Stimulated activated CD8-positive, alpha-beta memory T cell treated with anti-CD3 and anti-CD28 coated beads, Interleukin-15, amount 100 ng/mL, for 24 hours (primary cell): Measurements from ENCODE around the gene NDUFV1.
"Not testable (repeated sequence)": the region's sequence is repeated elsewhere in the genome, so short reads cannot be mapped to it uniquely, and the experiment has no call there.

Source experiments
- DNase-seq: peaks from one replicate; pipeline ENCODE4 v3.0.0-alpha.2; 2020; ENCODE audit warnings: low read depth

The NDUFV1 gene

DNA sequence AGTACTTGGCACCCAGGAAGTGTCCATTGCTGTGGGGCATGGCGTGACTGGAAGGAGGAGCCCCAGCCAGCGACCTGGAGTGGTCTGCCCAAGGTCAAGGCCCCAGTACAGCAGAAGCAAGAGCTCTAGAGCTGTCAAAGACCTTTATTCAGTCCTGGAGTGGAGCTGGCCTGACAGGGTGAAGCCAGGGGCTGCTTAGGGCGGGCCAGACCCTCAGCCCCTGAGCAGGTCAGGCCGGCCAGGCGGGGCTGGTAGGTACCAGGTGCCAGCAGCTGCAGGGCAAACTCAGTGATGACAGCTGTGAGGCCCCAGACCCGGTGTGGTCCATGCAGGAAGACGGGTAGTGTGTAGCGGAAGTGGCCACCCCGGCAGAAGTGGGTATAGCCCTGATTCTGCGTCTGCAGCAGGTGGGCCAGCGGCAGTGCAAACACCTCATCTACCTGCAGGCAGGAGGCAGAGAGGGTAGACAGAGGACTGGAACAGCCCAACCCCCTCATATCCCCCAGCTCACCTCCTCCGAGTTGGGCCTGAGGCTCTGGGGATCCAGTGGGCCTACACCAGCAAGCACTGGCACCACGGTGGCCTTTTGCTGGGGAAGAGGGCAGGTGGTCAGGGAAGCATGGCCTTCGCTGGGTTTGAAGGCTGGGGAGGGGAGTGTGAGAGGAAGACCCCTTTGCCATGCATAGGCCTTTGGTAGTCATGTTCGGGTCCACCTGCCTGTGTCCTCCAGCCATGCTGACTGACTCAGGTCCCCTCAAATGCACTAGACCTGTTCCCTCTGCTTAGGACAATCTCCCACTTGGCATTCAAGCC lies 21.3 kb downstream of the NDUFV1 start:
- DNase-seq, result no peak

DNA sequence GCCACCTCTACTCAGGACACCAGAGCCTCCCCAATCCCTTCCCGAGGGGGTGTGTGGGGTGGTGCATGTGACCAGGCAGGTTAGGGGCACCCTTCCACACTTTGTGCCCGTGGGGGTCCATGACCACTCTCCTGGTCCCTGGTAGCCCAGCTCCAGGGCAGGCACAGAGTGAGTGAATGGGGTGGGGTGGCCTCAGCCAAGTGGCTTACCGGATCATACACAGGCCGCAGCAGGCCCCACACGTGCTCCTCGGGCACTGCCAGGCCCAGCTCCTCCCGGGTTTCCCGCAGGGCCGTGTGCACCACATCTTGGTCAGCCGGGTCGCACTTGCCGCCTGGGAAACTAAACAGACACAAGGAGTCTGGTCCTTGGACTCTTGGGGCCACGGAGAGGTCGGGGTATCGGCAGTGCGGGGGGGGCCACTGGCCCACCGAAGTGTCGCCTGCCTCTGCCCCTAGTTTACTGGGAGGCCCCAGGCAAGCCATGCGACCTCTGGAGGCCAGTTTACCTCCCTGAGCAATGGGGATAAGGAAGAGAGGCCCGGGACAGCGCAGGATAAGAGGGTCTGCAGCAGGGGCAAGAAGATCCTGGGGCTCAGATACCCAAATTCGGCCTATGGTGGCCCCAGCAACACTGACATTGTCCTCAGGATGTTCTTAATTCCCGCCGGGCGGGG lies 22.1 kb downstream of the NDUFV1 start:
- no peak for DNase-seq

DNA sequence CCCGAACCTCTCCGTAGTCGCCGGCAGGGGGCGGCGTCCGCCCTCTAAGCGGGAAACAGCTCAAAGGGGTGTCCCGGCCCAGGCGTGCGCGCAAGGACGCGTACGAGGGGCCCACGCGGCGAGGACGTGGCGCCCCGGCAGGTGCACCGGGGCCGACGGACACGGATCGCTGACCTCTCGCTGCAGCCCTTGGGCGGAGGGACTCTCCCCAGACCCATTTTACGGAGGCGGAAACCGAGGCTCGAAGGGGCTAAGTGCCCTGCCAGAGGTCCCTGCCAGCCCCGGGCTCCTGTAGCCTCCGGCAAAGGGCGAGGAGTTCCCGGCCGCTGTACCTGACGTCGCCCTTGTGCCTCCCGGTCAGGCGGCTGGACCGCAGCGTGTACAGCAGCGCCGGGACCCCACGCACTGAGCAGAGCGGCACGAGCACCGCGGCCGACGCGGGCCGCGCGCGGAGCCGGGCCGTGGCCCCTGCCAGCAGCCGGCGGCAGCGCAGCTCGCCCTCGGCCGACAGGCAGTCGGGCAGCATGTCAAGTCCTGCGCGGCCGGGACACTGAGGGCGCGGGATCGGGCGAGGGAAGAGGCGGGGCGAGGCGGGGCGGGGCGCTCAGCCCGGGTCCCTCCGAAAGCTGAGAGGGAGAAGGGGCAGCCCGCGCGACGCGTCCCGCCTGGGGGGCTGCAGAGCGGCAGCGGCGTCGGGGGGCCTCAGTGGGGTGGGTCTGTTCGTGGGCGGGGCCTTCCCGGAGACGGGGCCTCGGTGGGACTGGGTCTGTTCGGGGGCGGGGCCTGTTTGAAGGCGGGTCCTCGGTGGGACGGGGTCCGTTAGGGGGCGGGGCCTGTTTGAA lies 22.9 kb downstream of the NDUFV1 start, which contains the start of gene NUDT8:
Gene NUDT8, minus strand, starts transcription at position 552 of the 842 bp plus-strand sequence. Its CDS starts 26 bp downstream, at position 526.
- DNase-seq, result peak; percentile 75

DNA sequence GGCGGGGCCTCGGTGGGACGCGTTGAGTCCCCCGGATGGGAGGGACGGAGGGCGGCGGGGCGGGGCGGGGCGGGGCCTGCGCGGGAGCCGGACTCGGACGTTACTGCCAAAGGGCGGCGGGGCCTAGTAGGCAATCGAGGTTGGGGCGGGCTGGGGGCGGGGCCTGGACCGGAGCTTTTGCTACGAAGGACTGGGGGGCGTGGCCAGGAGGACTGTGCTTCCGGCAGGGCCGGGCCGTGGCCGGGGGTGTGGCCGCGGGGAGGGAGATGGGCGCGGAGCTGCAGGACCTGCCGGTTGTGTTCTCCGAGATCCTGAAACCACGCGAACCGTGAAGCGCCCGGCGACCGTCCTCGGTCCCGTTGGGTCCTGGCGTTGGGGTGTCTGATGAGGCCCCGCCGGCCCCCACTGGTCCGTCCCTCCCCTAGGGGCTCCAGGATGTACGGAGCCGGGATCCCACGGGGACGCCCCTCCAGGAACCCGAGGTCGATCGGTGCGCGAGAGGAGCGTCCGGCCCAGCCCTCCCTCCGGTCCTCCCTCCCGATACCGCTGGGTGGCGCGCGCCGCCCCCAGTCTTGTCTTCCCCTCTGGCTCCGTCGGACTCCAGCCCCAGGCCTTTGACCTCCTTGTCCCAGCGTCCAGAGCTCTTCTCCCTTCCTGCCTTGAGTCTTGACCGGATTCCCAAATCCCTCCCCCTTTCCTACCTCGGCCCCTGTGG lies 23.6 kb downstream of the NDUFV1 start:
- DNase-seq, result peak; percentile 87

DNA sequence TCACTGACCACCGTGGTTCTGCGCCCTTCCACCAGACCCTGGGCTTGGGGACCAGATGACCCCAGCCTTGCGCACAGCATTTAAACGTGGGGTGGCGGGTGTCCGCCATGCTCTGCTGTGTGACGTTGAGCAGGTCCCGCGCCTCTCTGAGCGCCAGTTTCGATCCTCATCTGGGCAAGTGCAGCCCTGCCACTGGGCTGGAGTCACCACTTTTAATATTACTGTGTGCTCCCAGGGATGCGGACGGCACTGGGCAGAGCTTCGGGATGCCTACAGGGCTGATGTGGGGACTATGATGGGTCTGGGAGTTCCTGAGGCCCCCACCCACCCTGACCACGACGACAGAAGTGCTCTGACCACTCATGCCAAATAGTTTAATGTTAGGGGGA lies 24.2 kb downstream of the NDUFV1 start:
- no peak for DNase-seq

DNA sequence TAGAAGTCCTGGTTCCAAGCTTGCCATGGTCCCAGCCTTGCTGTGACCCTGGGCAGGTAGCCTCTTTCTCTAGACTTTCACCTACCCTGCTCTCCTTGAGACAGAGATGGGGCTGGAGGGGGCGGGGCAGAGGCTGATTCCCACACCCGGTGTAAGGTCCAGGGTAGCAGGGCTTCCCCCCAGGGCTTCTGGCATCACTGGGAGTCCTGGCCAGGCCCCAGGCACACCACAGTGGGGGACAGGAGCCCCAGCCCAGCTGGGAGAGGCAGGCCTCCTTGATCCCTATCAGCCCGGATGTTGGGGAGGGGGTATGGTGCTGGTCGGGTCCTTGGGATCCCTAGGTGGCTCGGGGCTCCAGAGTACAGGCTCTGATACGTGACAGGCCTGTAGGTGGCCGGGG lies 24.7 kb downstream of the NDUFV1 start:
- no peak for DNase-seq

DNA sequence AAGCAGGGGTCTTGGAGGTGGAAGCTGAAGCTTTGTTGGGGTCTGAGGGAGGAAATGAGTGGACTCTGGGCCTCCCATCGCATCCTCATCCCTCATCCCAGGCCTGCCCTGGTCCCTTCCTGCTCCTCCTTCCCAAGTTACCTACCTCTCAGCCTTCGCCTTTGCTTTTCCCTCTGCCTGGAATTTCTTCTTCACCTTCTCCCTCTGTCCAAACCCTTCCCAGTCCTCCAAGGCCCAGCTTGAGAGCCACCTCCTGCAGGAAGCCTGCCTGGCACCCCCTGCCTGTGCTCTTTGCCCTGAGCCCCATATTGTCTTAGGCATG lies 25.1 kb downstream of the NDUFV1 start:
- DNase-seq, result no peak

DNA sequence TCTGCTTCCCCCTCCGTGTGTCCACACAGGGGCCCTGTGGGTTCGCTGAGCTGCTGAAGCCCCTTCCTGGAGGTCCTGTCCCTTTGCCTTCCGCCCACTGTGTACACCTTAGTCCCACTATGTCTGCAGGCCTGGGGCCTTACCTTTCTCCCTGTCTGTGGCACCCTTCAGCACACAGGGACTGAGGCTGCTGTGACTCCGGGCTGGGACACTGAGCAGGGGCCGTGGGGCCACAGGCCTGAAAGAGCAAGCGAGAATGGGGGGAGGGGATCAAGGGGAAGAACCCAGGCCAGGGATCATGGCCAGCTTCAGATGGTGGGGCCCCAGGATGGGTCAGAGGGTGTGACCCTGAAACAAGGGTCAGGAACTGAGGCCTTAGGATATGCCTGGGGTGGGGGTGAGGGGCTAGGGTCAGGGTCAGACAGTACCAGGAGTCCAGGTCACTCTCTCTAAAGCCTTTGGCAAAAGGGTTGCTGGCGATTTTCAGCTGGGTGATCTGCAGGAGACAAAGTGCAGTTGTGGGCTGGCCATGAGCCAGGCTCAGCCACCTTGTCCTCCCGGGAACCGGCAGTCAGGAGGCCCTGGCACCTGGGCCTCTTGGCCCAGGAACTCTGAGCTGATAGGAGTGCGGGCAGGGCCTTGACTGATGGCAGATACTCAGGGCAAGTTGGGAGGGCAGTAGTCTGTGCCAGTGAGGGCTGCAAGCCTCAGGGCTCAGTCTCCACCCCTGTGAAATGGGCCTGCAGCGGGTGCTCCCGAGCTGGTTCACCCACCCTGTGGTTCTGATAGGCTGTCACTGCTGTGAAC lies 25.6 kb downstream of the NDUFV1 start:
- no peak for DNase-seq

DNA sequence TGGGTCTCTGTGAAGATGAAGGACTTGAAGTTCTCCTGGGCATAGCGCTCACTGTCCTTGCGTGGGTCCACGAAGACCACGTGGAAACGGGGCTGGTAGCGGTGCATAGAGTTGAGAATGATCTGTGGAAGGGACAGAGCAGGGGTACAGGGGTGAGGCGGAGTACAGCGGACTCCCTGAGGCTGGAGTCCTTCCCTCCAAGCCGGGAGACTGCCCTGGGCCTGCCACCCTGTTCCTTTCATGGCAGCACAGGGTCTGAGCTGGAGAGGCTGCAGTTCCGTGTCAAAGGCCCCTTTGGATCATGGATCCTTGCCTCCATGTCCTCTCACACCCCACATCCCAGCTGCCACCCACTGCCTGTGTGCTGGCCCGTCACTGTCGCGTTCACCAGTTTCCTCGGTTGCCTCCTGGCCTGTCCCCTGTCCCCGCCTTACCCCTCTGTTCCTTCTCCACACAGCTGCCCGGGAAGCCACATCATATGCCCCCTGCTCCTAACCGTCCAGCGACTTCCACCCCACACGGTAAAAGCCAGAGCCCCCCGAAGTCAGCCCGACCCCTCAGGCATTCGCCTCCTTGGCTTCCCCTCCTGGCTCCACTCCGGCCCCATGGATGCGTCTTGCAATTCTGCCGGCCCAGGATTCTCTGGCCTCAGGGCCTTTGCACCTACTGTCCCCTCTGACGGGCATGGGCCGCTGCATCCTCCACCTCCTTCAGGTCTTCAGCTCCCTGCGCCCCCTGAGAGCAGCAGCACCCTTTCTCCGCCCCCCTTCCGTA lies 26.4 kb downstream of the NDUFV1 start:
- DNase-seq, result no peak

DNA sequence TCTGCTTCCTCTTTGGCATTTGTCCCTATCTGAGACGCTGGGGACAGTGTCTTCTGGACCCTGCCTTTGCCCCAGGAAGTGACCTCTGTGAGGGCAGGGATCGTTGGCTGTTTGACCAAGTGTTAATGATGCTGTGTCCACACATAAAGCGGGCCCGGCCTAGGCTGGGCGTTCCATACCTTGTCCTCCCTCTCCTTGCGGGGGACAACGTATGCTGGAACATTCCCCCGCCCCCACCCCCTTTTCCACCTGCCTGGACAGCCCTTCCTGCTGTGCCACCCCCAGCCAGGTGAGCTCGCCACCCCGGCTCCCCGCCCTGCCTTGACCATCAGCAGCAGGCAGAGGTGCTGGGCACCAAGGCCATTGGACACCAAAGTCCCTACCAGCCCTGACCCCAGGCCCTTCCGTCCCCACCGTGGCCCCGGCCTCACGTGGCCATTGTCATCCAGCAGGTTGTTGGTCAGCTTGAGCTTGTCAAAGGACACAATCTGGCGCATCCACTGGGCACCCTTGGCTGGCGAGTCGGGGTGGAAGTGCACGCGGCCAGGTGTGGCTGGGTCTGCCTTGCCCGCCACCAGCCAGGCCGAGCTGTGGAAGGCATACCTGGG lies 27.1 kb downstream of the NDUFV1 start:
- DNase-seq, result no peak

DNA sequence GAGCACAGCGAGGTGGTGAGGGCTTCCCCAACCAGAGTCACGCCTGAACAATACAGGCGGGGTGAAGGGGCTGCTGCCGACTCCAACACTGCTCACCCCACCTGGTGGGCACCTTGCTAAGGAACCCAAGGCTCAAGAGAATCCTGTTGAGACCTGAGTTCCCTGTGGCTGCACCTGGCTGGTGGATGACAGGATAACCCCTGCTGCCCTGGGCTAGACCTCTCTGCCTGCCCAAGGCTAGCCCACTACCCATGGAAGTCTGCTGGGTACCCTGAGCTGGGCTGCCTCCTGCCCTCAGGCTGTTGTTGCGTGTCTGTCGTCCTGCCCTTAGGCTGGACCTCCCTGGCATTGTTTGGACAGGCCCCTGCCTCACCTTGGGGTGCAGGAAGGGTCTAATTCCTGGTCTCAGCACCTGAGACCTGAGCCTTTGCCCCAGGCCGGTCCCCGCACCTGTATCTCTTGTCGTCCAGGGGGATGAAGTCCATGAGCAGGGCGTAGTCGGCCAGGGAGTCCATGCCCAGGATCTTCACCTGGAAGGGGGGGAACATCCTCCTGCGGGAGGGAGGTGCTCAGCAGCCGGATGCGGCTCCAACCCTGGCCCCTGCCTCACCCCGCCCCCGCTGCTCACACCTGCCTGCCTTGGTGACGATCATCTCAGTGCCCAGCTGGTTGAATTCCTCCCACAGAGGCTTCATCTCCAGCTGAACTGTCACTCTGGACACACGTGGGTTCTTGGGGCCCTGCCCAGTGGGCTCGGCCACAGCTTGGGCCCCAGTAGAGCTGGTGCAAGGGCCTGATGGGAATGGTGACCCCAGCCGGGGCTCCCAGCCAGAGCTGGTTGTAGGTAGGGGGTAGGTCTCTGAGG lies 27.9 kb downstream of the NDUFV1 start:
- DNase-seq, result no peak

DNA sequence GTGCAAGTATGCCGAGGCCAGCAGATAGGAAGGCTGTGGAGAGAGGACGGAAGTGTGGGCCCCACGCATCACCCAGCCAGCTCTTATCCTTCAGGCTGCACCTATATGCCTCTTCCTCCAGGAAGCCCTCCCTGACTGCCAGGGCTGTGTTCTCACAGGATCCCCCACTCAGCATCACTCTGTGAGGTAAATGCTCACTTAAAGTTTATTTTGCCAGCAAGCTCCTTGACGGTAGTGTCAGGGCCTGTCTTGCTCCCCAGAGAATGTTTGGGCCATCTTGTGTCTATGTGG lies 28.4 kb downstream of the NDUFV1 start:
- no peak for DNase-seq

DNA sequence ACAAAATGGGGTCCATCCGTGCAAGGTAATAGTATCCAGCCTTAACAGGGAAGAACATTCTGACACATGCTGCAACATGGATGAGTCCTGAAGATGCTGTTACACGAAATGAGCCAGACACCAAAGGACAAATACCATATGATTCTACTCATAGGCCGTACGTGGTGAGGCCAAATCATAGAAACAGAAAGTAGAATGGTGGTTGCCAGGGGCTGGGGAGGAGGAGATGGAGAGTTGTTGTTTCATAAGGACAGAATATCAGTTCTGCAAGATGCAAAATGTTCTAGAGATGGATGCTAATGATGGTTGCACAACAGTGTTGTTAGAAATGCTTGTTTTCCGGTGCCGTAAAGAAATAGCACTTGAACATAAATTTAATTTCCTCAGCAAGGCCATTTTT lies 30.2 kb downstream of the NDUFV1 start:
- DNase-seq, result no peak

DNA sequence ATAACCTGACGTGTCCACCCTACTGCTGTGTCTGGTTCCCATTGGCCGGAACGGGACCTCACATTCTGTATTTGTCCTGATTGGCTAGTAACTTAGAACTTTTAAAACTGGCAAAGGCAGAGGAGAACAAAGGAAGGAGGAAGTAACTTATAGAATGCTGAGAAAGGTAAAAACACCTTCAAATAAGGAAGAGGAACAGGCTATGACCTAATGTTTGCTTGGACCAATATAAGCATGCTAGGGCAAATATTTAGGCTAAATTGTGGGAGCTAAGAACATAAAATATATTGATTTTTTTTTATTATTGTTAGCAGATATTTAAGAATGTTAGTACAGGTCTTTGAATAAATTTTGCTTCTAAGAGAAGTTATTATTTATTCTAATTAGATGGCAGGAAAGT lies 30.7 kb downstream of the NDUFV1 start:
- DNase-seq, result not testable (repeated sequence)

DNA sequence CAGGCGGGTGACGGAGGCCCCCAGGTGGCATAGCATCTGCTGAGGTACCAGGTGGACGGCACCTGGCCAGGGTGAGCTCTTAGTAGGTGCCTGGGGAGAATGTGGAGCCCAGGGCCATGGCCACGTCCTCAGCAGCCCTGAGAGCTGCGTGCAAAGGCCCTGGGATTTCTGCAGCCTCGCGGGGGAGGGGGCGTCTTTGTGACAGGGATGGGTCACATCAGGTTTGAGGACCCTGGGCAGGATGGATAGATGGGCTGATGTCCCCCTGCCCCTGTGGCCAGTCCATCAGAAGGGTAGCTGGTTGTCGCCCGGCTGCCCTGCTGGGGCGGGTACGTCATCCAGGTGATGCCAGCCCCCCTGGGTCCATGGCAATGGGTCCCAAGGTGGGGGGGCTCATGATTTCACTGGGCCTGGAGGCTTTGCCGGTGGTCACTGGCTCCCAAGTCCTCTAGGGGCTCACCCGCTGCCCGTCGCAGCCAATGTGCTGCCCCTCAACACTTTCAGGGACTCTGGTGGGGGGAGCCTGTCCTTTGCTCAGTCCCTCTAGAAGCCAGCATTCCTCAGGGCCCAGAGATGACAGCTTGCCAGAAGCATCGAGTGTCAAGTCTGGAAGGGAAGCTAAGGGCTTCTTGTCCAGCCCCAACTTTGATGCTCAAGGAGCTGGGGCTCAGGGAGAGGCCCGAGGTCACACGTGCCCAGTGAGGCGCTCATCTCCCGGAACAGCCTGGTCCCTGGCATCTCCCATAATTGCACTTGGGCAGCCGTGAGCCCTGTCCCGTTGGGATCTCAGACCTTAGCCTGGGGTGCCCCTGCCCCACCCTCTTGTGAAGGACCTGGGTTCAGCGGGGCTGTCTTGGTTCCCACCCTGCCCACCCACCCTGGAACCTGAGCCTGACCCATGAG lies 32.0 kb downstream of the NDUFV1 start:
- no peak for DNase-seq

DNA sequence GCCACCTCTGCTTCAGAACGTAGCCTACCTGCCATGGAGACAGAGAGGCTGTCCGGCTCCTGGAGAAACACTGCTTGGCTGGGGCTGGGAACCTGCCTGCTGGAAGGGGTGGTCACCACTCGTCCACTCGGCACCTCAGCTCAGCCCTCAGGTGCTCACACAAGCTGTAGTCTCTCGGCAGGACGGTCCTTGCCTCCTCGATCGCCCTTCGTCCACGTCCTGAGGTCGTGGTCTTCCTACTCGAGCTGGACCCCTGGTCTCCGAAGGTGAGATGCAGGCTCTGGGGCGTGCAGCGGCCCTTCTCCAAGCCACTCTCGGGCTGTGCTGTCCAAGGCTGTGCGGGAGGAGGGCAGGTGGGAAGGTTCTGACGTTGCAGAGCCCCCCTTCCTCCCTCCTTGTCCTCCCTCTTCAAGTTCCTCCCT lies 32.7 kb downstream of the NDUFV1 start, which contains the start of gene TBX10:
Gene TBX10, minus strand, starts transcription at position 326 of the 422 bp plus-strand sequence. Its CDS starts 291 bp downstream, at position 35.
- DNase-seq, result no peak

DNA sequence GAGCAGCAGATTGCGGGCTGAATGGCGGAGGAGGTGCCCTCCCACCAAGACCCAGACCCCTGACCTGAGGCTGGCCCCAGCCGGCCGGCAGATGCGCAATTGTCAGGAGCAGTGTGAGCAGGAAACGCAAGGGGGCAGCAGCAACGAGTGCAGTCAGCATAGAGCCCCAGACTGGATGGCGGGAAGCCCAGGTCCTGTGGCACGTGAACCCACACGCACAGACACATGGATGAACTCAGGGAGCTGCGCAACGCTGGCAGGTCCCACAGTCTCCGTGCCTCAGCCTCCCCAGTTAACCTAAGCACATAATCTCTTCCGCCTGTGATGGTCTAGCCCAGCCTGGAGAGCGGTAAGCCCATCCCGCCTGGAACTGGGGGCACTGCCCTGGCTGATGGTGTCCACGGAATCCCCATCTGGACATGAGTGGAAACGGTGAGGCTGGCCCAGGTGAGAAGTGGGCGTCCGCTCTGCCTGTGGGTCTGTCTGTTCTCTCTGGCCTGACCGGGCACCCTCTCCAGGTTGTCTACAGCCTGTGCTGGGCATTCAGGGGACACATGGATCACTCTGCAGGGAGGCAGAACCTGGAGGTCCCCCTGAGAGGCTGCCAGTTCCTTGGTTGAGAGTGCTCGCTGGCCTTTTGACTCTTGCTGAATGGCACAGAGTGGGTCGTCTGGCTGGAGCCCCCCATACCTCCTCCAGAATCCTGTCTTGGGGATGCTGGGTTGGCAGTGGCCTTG lies 33.5 kb downstream of the NDUFV1 start:
- no peak for DNase-seq
